ENCODE measurements around the gene TRAF7.
"Not testable (repeated sequence)": the region's sequence is repeated elsewhere in the genome, so short reads cannot be mapped to it uniquely, and the experiment has no call there.

TRAF7 gene

GRCh38 chr16:2135770-2136490 is 19.7 kb upstream of the TRAF7 start, which contains the start of gene PKD1:
Gene PKD1, minus strand, starts transcription at chr16:2135898. Its CDS starts 209 bp downstream, at chr16:2135689.
- TF ChIP-seq, protein P1, sequence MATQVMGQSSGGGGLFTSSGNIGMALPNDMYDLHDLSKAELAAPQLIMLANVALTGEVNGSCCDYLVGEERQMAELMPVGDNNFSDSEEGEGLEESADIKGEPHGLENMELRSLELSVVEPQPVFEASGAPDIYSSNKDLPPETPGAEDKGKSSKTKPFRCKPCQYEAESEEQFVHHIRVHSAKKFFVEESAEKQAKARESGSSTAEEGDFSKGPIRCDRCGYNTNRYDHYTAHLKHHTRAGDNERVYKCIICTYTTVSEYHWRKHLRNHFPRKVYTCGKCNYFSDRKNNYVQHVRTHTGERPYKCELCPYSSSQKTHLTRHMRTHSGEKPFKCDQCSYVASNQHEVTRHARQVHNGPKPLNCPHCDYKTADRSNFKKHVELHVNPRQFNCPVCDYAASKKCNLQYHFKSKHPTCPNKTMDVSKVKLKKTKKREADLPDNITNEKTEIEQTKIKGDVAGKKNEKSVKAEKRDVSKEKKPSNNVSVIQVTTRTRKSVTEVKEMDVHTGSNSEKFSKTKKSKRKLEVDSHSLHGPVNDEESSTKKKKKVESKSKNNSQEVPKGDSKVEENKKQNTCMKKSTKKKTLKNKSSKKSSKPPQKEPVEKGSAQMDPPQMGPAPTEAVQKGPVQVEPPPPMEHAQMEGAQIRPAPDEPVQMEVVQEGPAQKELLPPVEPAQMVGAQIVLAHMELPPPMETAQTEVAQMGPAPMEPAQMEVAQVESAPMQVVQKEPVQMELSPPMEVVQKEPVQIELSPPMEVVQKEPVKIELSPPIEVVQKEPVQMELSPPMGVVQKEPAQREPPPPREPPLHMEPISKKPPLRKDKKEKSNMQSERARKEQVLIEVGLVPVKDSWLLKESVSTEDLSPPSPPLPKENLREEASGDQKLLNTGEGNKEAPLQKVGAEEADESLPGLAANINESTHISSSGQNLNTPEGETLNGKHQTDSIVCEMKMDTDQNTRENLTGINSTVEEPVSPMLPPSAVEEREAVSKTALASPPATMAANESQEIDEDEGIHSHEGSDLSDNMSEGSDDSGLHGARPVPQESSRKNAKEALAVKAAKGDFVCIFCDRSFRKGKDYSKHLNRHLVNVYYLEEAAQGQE (IDR thresholded peaks at IDR 0.05; ENCODE audit: insufficient read depth in 1 of 2, low read depth in 2 of 2, low read length in 2 of 2): not testable (repeated sequence)
- not testable (repeated sequence) for TF ChIP-seq POLR2AphosphoS5 (IDR thresholded peaks at IDR 0.05; ENCODE audit: low read depth, low read length); SIN3A (IDR thresholded peaks at IDR 0.05; ENCODE audit: borderline replicate concordance, insufficient read depth, low read length)

DNA sequence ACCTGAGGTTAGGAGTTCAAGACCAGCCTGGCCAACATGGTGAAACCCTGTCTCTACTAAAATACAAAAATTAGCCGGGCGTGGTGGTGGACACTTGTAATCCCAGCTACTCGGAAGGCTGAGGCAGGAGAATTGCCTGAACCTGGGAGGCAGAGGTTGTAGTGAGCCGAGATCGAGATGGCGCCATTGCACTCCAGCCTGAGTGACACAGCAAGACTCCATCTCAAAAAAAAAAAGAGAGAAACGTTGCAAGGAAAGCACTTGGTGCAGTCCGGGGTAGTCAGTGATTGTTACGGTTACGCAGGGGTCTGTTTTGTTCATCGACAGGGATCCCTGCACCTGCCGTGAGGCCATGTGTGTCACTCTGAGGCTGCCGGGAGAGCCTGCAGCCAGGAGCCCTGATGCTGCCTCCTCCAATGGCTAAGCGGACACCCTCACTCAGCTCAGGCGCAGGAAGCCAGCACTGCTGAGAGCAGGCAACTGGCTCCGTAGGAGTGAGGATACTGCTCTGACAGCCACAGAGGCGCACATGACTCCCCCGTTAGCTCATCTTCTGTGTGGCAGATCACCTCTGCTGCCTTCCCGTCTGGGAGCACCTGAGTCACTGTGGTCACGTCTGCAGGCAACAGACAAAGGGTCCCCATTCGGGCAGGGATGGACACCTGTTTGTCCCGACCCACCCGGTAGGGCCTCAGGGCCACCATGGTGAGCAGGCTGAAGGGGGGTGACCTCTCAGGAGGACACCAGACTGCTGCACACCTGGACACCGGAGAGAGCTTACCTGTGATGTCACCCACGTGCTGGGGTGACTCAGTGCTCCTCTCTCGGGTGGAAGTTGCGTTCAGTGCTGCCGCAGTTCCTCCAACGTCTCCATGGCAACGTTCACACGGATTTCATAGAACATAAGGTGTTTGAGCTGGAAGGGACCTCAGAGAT is 12.4 kb upstream of the TRAF7 start:
- no peak for TF ChIP-seq POLR2AphosphoS5 (IDR thresholded peaks at IDR 0.05; ENCODE audit: low read depth, low read length)
- no peak for TF ChIP-seq TAF1 (IDR thresholded peaks at IDR 0.05; ENCODE audit: borderline replicate concordance, insufficient read depth, low read length)
- TF ChIP-seq SIN3A (IDR thresholded peaks at IDR 0.05; ENCODE audit: borderline replicate concordance, insufficient read depth, low read length): no peak
- no peak for TF ChIP-seq FOXP2 (optimal IDR thresholded peaks at IDR 0.05; ENCODE audit: borderline replicate concordance, extremely low read depth, extremely low read length, insufficient read depth)
- TF ChIP-seq, protein P1 (IDR thresholded peaks at IDR 0.05; ENCODE audit: insufficient read depth in 1 of 2, low read depth in 2 of 2, low read length in 2 of 2): no peak

DNA sequence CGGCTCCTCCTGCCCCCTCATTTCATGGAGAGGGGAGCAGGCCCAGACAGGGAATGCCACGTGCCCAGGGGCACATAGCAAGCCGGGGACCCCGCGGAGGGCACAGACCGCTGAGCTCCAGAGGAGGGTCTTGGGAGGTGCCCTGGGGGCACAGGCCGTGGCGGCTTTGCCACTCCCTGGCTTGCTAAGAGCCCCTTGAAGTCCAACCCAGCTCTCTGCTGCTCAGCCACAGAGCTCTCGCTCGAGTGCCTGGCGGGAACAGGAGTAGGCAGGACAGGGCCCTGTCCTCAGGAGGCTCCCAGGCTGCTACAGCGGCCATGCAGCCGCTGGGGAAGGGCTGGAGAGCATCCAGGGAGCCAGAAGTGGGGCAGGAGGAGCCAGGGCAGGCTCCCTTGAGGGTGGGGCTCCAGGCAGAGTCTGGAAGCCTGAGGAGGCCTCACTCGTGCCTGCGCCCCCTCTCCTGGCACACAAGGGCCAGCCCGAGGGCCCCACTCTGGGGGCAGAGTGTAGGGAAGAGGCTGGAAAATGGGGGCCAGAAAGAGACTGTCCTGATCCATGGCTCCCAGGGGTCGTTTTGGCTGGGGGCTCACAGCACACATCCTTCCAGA is 11.6 kb upstream of the TRAF7 start:
- TF ChIP-seq, protein P1 (IDR thresholded peaks at IDR 0.05; ENCODE audit: insufficient read depth in 1 of 2, low read depth in 2 of 2, low read length in 2 of 2): no peak
- TF ChIP-seq TAF1 (IDR thresholded peaks at IDR 0.05; ENCODE audit: borderline replicate concordance, insufficient read depth, low read length): no peak

DNA sequence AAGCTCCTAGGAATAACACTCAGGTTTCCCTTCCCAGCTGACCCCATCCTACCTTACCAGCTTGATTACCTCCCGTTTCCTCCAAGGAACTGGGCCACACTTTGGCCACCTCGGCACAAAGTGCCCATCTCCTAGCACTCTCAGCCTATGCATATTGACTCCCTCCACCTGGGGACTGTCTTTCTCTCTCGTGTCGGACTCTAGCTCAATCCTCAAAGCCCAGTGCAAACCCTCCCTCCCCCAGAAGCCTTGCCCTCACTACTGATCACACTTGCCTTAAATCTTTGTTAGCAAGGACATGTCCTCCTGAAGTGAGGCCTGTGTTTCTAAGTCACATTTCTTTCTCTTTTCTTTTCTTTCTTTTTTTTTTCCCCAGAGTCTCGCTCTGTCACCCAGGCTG is 9.7 kb upstream of the TRAF7 start:
- no peak for TF ChIP-seq FOXP2 (optimal IDR thresholded peaks at IDR 0.05; ENCODE audit: borderline replicate concordance, extremely low read depth, extremely low read length, insufficient read depth)
- TF ChIP-seq, protein P1 (IDR thresholded peaks at IDR 0.05; ENCODE audit: insufficient read depth in 1 of 2, low read depth in 2 of 2, low read length in 2 of 2): no peak
- TF ChIP-seq TAF1 (IDR thresholded peaks at IDR 0.05; ENCODE audit: borderline replicate concordance, insufficient read depth, low read length): no peak
- no peak for TF ChIP-seq POLR2AphosphoS5 (IDR thresholded peaks at IDR 0.05; ENCODE audit: low read depth, low read length)
- TF ChIP-seq SIN3A (IDR thresholded peaks at IDR 0.05; ENCODE audit: borderline replicate concordance, insufficient read depth, low read length): no peak

Measured in PFSK-1 (cell line).